Stimulated activated CD4-positive, alpha-beta T cell treated with anti-CD3 and anti-CD28 coated beads, Interleukin-2, amount 100 ng/mL, for 48 hours (primary cell): ENCODE data around the gene ZFP90.
"Not testable (repeated sequence)": the region's sequence is repeated elsewhere in the genome, so short reads cannot be mapped to it uniquely, and the experiment has no call there.

Experiments used
- DNase-seq, 2 donors: peaks; one replicate each; pipeline ENCODE4 v3.0.0-alpha.2; 2020

ZFP90 gene

DNA sequence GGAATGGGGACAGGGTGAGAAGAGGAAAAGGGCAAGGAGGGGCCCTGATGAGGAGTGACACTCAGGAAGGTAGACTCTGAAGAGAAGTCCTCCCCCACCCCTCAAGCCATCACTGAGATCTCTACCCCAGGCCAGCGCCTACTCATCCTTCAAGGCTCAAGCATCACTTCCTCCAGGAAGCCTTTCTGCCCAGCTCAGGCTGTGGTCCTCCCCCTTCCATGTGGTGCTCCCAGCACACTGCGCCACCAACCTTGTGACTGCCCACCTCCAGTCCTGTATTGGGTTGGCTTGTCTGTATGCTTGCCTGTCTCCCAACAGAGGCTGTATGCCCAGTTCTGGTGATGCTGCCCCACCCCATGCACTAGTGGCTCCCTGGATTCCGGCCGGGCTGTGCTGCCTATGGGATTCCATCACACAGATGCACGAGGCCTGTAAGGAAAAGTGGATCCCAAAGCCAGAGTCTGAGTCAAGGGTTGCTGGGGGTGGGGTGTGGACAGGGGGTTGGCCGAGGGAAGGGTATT lies 19.8 kb upstream of the ZFP90 start:
- DNase-seq, result no peak

DNA sequence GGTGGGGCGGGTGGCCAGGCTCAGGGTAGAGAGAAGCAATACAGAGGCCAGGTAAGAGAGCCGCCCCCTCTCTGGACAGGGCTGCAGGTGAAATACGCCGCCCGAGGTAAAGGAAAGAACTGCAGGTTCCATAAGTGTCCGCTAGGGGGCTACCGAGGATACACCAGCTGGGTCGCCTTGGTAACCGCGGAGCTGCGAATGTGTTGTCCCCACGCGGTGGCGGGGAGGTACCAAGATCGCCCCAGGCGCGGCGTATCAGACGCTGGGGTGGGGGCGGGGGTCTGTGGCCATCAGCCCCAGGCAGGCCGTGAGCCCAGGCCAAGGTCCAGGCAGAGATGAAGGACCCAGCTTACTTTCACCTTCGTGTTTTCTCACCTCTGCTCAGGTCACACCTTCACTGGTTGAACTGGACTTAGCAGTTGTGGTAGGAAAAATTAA lies 18.4 kb upstream of the ZFP90 start:
- peak; percentile 81 to 85 for DNase-seq

DNA sequence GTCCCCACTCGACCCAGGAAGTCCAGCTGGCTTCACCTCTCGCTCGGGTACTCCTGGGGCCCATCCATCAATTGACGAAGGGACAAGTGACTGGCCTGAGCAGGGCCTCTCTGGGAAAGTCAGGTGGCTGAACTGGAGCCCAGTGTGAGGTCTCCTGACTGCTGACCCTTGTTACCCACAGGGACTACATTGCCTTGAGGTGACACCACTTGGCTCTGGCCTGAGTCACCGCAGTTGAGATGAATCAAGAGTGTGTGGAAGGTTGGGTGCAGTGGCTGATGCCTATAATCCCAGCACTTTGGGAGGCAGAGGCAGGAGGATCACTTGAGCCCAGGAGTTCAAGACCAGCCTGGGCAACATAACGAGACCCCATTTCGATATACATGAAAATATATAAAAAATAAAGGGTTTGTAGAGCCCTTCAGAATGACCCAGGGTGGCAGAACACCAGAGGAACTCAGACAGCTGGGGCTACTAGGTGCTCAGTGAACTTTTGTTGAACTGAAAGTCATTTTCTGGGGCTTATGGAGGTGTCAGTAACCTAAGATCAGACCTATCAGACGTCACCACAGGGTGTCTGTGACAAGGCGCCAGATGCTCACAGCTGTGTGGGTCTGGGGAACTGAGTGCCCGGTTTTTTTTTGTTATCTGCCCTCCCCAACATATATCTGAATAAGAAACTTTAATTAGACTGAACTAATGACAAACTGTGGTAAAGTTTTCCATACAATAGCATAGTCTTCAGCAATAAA lies 14.8 kb upstream of the ZFP90 start:
- DNase-seq, result no peak

DNA sequence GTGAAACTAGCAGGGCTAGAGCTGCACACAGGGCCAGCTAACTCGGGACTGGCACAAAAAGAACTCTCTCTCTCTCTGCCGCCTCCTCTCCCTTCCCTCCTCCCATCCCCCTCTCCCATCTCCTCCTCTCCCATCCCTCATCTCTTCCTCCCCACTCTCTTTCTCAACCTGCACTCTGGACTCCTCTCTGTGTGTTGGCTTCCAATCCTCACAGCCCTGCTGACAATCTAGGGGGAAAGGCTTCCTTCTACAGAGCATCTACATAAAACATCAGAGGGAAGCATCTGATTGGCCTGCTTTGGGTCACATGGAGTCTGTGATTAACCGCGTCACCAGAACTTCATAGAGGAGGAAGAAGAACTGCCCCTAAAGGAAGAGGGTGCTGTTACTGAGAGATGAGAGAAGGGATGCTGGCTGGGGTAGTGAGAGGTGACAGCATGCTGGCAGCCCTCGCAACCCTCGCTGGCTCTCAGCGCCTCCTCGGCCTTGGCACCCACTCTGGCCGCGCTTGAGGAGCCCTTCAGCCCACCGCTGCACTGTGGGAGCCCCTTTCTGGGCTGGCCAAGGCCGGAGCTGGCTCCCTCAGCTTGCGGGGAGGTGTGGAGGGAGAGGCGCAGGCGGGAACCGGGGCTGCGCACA lies 12.8 kb upstream of the ZFP90 start:
- no peak for DNase-seq

DNA sequence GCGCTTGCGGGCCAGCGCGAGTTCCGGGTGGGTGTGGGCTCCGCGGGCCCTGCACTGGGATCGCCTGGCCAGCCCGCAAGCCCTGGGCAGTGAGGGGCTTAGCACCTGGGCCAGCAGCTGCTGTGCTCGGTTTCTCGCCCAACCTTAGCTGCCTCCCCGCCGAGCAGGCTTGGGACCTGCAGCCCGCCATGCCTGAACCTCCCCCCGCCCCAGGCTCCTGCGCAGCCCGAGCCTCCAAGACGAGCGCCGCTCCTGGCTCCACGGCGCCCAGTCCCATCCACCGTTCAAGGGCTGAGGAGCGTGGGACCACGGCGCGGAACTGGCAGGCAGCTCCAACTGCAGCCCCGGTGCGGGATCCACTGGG lies 12.3 kb upstream of the ZFP90 start:
- no peak for DNase-seq

DNA sequence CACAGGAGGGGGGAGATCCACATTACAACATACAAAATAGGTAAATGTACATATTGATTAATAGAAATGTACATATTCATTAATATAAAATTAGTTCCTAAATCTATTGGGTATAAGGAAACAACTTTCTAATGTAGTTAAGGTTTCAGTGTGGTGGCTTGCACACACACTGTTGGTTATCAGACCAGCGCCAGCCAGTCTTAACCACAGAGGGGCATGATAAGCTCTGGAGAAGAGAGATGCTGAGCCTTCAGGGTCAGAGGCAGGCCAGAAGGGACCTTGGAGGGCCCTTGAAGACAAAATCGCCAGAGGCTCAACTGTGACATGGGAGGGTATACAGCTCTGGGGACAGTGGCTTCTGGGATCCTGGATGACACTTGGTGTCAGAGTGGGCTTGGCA lies 10.9 kb upstream of the ZFP90 start:
- DNase-seq, result no peak

DNA sequence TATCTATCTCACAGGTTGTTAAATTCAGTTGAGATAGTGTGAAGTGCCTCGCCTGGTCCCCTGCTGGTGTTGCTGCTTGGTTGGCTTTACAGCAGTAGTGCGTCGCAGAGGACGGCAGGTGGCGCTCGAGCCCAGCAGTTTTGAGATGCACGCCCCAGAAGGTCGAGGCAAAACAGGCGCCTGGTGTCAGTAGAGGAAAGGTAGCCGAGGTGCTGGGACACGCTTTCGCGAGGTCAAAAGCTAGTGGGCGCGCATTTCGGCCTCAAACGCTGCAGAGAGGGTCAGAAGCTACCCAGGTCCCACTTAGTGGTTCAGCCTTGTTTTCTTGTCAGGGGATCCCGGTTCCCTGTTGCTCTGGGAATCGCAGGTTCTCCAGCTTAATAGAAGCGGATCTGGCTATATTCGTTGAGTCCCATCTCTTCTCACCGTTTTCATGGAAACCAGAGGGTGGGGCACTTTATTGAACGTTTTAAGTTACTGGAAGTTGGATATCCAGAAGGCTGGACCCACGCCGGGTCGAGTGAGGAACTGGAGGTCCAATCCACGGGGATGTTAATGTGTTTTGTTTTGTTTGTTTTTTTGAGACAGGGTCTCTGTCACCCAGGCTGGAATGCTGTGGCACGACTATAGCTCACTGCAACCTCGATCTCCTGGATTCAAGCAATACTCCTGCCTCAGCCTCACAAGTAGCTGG lies 10.3 kb upstream of the ZFP90 start:
- peak; percentile 86 to 88 for DNase-seq

DNA sequence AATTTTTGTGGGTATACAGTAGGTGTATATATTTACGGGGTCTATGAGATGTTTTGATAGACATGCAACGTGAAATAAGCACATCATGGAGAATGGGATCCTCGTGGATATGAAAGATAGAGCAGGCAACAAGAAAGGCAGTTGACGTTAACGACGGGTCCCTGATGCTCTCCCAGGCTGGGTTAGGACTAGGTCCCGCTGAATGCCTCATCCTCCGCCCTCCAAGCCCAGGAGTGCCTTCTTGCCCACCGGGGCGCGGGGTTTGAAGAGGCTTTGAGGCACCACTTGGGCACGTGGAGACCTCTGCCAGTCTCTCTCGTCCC lies 9.5 kb upstream of the ZFP90 start:
- no peak for DNase-seq

DNA sequence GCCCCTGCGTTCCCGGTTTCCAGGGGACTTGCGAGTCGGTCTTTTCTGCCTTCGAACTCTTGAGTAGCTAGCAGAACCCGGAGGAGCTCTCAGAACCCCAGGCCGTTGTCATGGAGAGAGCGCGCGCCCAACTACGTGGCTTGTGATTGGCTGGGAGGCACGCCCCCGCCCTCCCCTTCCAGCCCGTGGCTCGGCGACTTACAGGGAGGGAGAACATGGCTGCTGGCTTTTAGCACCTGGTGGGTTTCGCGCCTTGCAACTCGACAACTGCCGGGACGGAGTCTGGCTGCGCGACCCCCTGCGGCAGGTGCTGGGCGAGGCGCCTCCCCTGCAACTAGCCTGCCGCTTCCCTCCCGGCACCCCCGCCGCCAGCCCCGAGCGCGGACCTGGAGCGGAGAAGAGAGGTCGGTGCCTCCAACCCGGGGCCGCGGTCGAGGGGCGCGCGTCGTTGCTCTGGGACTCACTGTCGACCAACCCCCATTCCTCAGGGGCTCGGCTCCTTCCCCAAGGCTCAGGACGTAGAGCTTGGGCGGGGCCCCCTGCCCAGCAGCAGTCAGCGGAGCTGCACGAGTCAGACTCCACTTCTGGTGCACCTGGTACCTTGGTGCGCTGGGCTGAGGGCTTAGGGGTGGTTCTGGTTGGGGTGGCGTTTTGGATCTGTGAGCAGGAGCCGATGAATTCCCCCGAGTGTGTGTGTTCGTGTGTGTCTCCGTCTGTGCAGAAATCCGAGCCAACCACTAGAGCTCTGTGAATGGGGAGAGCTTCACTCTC lies 9.0 kb upstream of the ZFP90 start:
- peak; percentile 83 to 86 for DNase-seq

DNA sequence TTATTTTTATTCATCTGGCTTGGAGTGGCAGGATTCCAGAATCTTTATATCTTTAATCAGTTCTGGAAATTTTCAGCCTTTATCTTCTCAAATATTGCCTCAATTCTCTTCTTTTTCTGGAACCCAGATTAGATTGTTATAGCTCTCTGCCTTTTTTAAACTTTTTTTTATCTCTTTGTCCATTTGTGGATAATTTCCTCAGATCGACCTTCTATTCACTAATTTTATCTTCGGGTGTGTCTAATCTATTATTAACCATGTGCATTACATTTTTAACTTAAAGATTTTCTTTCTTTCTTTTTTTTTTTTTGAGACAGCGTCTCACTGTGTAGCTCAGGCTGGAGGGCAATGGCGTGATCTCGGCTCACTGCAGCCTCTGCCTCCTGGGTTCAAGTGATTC lies 5.2 kb upstream of the ZFP90 start:
- no peak for DNase-seq

DNA sequence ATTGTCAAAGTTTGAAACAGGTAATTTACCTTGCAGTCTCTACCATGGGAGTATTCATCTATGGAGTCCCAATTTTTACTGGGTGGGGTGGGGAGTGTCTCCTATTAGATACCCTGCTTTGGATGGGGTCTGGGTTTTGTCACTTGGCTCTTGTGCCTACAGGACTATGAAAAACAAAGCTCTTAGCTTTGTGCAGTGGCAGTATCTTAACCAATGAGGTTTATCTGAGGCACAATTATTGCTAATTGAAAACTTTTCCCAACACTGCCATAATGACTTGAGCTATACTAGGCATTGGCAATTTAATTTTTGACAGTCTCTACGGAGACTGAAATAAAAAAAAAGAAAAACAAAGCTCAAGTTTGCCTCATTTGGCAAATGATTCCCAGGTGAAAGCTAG lies 3.8 kb upstream of the ZFP90 start:
- no peak for DNase-seq

DNA sequence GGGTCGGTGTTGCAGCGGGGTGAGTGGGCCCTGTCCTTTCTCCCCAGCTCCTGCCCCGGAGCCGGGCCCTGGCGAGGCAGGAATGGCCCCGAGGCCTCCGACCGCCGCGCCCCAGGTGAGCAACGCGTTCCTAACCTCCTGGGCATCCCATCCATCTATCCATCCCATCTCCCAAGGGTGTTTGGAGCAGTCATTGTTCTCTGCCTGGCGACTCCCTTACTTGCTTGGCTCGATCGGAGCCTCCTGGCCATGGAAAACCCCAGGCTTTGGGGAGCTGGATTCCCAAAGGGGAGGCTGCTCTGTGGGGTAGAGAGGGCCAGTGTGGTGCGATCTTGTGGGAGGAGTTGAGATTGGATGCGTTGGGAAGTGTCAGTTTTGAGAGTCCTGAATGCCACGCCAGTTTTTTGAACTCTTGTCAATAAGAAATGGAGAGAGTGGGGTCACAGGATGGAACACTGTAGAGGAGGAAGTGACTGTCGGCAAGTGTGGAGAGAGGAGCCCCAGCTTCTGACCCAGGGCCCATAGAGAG lies 684 bp downstream of the ZFP90 start:
- peak in 1 of 2 donors; percentile 6 for DNase-seq

DNA sequence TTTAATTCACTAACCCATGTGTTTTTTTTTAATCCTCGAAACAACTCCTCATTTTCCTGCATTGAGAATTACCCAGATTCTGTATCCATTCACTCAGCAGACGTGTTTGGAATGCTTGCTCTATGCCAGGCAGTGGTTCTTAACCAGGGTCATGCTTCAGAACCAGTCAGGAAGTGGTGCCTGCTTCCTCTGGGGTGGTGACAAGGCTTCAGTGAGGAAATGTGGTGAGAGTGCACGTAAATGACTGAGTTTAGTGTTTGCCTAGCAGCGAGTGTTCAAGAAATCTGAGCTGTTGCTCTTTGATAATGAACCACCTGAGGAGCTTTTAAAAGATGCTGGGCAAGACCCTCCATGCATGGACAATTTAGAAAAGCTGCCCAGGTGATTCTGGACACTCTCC lies 9.9 kb downstream of the ZFP90 start:
- DNase-seq, result no peak

DNA sequence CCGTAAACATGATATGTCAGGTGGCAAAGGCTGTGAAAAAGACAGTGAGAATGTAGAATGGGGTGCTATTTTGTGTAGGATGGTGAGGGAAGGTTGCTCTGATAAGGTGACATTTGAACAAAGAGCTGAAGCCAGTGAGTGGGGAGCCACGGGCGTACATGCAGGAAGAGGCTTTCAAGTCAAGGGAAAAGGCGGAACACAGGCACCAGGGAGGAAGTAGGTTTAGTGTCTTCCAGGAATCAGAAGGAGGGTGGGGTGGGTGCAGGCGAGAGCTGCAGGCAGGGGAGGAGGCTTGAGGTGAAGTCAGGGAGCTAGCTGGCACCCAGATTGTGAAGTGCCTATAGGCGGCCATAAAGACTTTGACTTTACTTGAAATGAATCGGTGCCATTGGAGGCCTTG lies 14.1 kb downstream of the ZFP90 start:
- no peak for DNase-seq

DNA sequence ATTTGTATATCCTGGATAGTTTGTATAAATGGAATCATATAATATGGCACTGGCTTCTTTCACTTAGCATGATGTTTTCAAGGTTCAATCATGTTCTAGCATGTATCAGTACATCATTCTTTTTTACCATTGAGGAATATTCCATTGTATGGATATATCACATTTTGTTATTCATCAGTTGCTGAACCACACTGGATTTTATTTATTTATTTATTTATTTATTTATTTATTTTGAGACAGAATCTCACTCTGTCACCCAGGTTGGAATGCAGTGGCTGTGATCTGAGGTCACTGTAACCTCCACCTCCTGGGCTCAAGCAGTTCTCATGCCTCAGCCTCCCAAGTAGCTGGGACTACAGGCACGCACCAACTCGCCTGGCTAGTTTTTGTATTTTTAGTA lies 21.2 kb downstream of the ZFP90 start:
- DNase-seq, result not testable (repeated sequence)

DNA sequence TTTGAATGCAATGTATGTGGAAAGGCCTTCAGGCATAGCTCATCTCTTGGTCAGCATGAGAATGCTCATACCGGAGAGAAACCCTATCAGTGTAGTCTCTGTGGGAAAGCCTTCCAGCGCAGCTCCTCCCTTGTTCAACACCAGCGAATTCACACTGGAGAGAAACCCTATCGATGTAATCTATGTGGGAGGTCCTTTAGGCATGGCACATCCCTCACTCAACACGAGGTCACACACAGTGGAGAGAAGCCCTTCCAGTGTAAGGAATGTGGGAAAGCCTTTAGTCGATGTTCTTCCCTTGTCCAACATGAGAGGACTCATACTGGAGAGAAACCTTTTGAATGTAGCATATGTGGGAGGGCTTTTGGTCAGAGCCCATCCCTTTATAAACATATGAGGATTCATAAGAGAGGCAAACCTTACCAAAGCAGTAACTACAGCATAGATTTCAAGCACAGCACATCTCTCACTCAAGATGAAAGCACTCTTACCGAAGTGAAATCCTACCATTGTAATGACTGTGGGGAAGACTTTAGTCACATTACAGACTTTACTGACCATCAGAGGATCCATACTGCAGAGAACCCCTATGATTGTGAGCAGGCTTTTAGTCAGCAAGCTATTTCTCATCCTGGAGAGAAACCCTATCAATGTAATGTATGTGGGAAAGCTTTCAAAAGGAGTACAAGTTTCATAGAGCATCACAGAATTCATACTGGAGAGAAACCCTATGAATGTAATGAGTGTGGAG lies 24.7 kb downstream of the ZFP90 start:
- no peak for DNase-seq

DNA sequence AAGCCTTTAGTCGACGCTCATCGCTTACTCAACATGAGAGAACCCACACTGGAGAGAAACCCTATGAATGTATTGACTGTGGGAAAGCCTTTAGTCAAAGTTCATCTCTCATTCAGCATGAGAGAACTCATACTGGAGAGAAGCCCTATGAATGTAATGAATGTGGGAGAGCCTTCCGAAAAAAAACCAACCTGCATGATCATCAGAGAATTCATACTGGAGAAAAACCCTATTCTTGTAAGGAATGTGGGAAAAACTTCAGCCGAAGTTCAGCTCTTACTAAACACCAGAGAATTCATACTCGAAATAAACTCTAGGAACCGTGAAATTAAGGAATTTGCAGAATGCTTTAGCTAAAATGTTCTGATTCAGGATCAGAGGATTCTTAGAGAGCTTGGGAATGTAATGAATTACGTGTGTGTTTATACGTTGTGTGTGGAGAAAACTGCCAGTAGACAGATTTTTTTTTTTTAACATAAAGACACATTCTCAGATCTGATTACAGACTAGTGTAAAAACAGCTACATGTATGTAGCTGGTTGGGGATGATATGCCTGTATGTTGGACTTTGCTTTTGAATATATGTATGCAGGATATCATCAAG lies 25.4 kb downstream of the ZFP90 start:
- no peak for DNase-seq

DNA sequence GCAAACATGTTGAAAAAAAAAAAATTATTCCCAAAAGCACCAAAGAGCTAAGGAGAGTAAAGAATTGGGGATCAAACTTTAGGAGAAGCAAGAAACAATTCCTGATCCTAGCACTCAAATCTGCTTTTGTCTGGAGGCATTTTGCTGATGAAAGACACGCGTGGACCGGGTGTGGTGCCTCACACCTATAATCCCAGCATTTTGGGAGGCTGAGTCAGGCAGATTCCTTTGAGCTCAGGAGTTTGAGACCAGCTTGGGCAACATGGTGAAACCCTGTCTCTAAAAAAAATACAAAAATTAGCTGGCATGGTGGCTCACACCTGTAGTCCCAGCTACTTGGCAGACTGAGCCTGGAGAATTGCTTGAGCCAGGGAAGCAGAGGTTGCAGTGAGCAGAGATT lies 35.4 kb downstream of the ZFP90 start:
- DNase-seq, result no peak

DNA sequence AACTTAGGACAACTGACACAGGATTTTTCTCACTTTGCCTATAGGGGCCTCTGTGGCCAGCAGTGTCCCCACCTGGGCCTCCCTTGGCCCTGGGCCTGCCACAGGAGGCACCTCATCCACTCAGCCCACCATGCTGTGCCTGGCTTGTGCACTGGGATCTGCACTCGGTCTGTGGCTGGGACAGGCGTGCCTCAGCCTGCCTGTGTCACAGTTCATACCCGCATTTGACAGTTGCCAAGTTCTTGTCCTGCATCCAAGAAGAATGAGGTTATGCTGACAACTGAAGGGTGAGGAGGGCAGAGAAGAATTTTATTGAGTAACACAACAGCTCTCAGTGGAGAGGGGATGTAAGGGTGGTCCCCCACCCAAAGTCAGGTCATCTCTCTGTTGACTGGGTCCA lies 36.0 kb downstream of the ZFP90 start:
- DNase-seq, result no peak

DNA sequence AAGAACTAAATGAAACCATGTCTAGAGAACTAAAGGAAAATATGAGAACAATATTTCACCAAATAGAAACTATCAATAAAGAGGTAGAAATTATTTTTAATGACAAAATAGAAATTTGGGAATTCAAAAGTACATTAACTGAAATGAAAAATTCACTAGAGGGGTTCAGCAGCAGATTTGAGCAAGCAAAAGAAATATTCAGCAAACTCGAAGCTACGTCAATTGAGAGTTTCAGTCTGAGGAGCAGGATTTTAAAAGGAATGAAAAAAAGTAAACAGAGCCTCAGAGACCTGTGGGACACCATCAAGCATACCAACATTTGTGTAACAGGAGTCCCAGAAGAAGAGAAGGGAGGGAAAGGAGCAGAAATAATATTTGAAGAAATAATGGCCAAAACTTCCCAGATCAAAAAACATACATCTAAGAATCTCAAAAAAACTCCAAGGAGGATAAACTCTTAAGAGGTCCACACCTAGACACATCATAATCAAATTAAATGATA lies 38.3 kb downstream of the ZFP90 start:
- no peak for DNase-seq

DNA sequence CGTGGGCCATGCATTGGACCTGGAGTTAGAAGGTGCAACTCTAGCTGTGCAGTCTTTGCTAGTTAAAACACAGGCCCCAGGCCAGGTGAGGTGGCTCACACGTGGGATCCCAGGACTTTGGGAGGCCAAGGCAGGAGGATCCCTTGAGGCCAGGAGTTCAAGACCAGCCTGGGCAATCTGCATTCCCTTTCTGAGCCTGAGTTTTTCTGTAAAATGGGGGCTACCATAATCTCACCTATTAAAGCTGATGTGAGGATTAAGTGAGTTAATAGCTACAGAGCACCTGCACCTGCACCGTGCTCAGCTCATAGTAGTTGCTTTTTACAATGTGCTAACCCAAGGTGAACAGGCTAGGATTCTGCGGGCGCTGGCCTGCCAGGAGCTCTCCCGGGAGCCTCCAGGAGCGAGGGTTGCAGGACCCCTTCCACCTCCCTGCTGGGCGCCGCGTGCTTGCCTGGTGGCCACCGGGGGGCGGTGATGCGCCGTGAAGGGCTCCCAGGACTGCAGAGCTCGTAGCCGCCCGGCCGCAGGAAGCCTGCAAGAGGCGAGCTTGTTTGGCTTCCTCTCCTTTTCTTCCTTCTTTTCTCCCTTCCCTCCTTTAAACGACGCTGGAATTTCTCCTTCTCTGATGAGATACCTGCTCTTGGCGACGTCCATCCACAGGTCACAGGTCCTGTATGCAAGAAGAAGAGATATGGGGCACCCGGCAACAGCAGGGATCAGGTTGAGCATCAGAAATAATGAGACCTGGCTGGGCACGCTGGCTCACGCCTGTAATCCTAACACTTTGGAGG lies 51.3 kb downstream of the ZFP90 start:
- peak; percentile 61 to 72 for DNase-seq
